Adrenal gland (tissue), 12 donors: Measurements from ENCODE around the gene AP3M1. TPM values are rescaled to one million over a fixed set of nuclear protein-coding genes. Genes with fewer than 3 reads are reported as not detected.
A peak's percentile ranks its signal among the peaks of the same experiment; 100 is the strongest.

Experiments used
- DNase-seq, 7 donors: peaks; one replicate each; pipeline ENCODE4 v3.0.0-alpha.2; 2019 to 2020
- H3K27ac ChIP-seq, 5 donors: fragments of 200-600 bp; sonication (generic) in 4 of 5; 1 replicate in 3 of 5; 2 replicates in 2 of 5; pipeline versions ENCODE4 v1.5.1 to v1.8.0; 2016 to 2020; ENCODE audit warnings: mild to moderate bottlenecking in 1 of 5
- H3K27me3 ChIP-seq: fragments of 200-600 bp; 2 replicates; pipeline ENCODE4 v1.8.0; 2021
- H3K36me3 ChIP-seq, 2 donors: fragments of 200-600 bp; replicated peaks in 1 of 2; 1 replicate in 1 of 2; 2 replicates in 1 of 2; pipeline versions ENCODE4 v1.5.1 to v1.8.0; 2018 to 2022
- H3K4me1 ChIP-seq, 2 donors: fragments of 200-600 bp; replicated peaks in 1 of 2; 1 replicate in 1 of 2; 2 replicates in 1 of 2; pipeline versions ENCODE4 v1.5.1 to v1.8.0; 2018 to 2021
- H3K4me3 ChIP-seq, 4 donors: fragments of 200-600 bp; sonication (generic) in 3 of 4; one replicate each; pipeline ENCODE4 v1.5.1; 2016 to 2018
- H3K9me3 ChIP-seq, 3 donors: fragments of 200-600 bp; sonication (generic) in 1 of 3; replicated peaks in 1 of 3; 1 replicate in 2 of 3; 2 replicates in 1 of 3; pipeline versions ENCODE4 v1.5.1 to v1.8.0; 2016 to 2021
- CTCF ChIP-seq, 6 experiments: fragments of 450-650 bp in 4 of 6; fragments of 200-600 bp in 2 of 6; sonication (generic) in 1 of 6; IDR thresholded peaks; 1 replicate in 5 of 6; 2 replicates in 1 of 6; pipeline versions ENCODE4 v1.5.1 to v1.8.0; 2016 to 2021; ENCODE audit warnings: antibody characterized with exemption in 6 of 6, mild to moderate bottlenecking in 2 of 6, moderate library complexity in 1 of 6
- POLR2A ChIP-seq, 2 donors: fragments of 450-650 bp; IDR thresholded peaks; one replicate each; pipeline ENCODE4 v1.6.1; 2017; ENCODE audit warnings: antibody characterized with exemption in 2 of 2, mild to moderate bottlenecking in 2 of 2, moderate library complexity in 1 of 2
- WGBS, 4 donors: extraction: QIAGEN DNeasy Blood & Tissue Kit in 2 of 4; methylation state at CpG; one replicate each; pipeline versions ENCODE4 v1.1.5 to v1.1.7; 2013 to 2017; 5-methylcytosine and 5-hydroxymethylcytosine counted together
- intact Hi-C, 2 donors: fragments of 100-400 bp; cut with DNase I; formaldehyde crosslinking; loops; one replicate each; pipeline versions ENCODE4 v1.14.1 to v1.15.0; 2022 to 2023
- polyA plus RNA-seq, 3 donors: library from polyadenylated mRNA; stranded (reverse); fragments of 200-250 nt in 2 of 3; fragments of 350-450 nt in 1 of 3; fragmentation: Illumina TruSeq in 1 of 3; extraction: RNeasy Lipid Tissue Mini Kit (QIAGEN cat#74804) in 1 of 3; gene quantifications; one replicate each; pipeline ENCODE4 v1.2.3, GENCODE V29; 2013 to 2014
- total RNA-seq, 9 donors: library from RNA; depleted of rRNA in 4 of 9; stranded (reverse); fragments of >200 nt in 4 of 9; fragments of 120-200 nt in 1 of 9; fragmentation: NEBNext Ultra II Directional in 1 of 9; extraction: Animal tissue kit (Norgen Biotek cat#: 25700) in 1 of 9; gene quantifications; one replicate each; pipeline versions ENCODE4 v1.1.0 to v1.2.4, GENCODE V29; 2013 to 2023
- donor health status: healthy with polysubstance abuse.
- donor health status: Bipolar disorder and iron deficiency.
- donor health status: DM: yes; HTN: yes; CAD: no.
- donor health status: DM: no; HTN: no; CAD: no.
- donor health status: DM: no; HTN: no; CAD: no.
- donor health status: DM: yes; HTN: yes; CAD: no.

The AP3M1 gene
- total and polyA plus RNA-seq, 12 donors = 6.1 to 79.7 (median 38.0) TPM

DNA sequence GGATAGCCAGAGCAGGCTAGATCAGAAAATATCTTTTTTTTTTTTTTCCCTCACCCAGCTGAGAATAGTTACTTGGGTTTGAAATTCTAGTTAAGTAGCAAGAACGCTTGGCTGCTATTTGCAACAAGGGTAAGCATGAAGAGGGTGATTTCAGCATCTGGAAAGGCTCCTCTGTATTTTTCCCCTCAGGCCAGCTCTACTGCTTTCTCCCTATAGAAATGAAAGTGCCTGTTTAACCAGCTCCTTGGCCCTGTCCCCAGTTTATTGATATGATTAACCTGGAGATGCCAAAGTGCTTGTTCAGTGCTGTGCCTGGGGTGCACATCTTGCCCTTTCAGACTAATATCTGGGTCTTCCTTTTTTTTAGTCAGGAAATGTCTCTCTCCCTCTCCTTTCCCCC, 37.1 kb downstream of the AP3M1 start:
- Histone ChIP-seq H3K4me1 (peaks cover 0 to 19% of the 10 kb centered on the region in 2 donors), H3K4me3 (no peak overlapping the region), H3K9me3 (no peaks in the 10 kb centered on the region), H3K27me3 (no peaks in the 10 kb centered on the region), H3K27ac (peak overlapping the region in 1 of 5 donors; percentile 57), H3K36me3 (peaks cover 0 to 89% of the 10 kb centered on the region in 2 donors)
- TF ChIP-seq POLR2A (IDR thresholded peaks at IDR 0.05) (no peak), CTCF (IDR thresholded peaks at IDR 0.05) (no peak)
- 68 to 88% (median 81%) methylated on average over 1 of the region's 1 CpG for WGBS, 4 donors
- intact Hi-C loops = no loop called here
- DNase-seq = no peak

DNA sequence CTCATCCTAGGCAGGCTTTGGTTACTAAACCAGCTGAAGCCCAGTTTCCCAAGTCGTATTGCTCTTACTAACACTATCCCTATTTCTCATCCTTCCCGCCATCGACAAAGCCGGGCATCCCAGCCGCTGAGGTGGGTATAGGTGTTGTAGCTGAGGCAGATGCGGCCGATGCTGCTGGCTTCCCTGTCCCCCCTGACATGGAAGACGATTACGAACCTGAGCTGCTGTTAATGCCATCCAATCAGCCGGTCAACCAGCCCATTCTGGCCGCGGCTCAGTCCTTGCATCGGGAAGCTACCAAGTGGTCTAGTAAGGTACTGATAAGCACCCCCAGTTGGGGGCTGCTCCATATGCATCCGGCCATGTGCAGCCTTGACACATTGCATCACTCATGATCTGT, 38.8 kb downstream of the AP3M1 start:
- 97 to 98% (median 97%) methylated on average over 9 to 14 of the region's 14 CpGs for WGBS, 4 donors
- TF ChIP-seq CTCF (IDR thresholded peaks at IDR 0.05) = no peak
- TF ChIP-seq POLR2A (IDR thresholded peaks at IDR 0.05) = no peak
- Histone ChIP-seq H3K27ac (no peak overlapping the region), H3K9me3 (no peaks in the 10 kb centered on the region), H3K36me3 (peaks cover 0 to 87% of the 10 kb centered on the region in 2 donors), H3K4me1 (peaks cover 0 to 19% of the 10 kb centered on the region in 2 donors), H3K27me3 (no peaks in the 10 kb centered on the region), H3K4me3 (no peak overlapping the region)
- intact Hi-C loops = no loop called here
- no peak for DNase-seq

DNA sequence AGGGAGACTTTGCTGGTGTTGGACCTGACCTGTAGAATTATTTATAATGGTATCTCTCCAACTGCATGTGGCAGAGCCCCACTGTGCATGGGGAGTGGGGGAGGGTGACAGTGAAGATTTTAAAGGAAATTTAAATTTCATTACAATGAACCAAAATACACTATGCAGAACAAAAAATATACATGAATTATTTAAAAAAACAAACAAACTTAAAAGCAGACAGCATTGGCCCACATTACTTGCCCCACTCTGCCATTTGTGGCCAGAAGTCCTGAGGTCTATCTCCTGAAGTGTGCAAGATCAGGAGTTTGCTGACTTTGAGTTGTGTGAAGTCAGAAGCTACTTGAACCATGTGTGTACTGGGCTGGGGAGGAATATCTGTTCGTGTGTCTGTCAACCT, 40.5 kb downstream of the AP3M1 start:
- Histone ChIP-seq H3K27me3 (no peaks in the 10 kb centered on the region), H3K36me3 (peaks cover 0 to 86% of the 10 kb centered on the region in 2 donors), H3K9me3 (no peaks in the 10 kb centered on the region), H3K27ac (no peak overlapping the region), H3K4me3 (no peak overlapping the region), H3K4me1 (peaks cover 0 to 17% of the 10 kb centered on the region in 2 donors)
- WGBS, 4 donors = 70 to 81% (median 78%) methylated on average over 1 of the region's 1 CpG
- intact Hi-C loops = no loop called here
- no peak for TF ChIP-seq POLR2A (IDR thresholded peaks at IDR 0.05)
- no peak for TF ChIP-seq CTCF (IDR thresholded peaks at IDR 0.05)
- no peak for DNase-seq

DNA sequence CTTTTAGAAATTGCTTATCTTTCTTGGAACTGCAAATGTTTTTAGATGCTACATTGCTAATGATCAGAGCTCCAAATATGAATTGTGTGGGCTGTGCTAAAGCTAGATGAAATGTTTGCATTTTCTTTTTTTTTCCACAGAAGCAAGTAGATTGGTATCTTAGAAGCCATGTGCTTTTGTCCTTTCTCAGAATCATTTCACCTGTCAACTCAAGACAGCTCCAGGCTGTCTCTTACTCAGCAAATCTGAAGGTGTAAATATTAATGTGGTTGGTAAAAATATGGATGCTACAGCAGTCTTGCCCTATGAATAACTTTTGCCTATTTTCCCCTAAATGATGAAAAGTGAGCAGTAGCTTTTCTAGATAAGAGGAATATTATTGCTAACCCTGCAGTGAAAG, 41.2 kb downstream of the AP3M1 start:
- TF ChIP-seq POLR2A (IDR thresholded peaks at IDR 0.05) (no peak), CTCF (IDR thresholded peaks at IDR 0.05) (no peak)
- intact Hi-C loops = no loop called here
- Histone ChIP-seq H3K27ac (no peak overlapping the region), H3K36me3 (peaks cover 0 to 86% of the 10 kb centered on the region in 2 donors), H3K4me3 (no peak overlapping the region), H3K9me3 (no peaks in the 10 kb centered on the region), H3K27me3 (no peaks in the 10 kb centered on the region), H3K4me1 (peaks cover 0 to 12% of the 10 kb centered on the region in 2 donors)
- no peak for DNase-seq
